ENCODE results near the gene MAP7D2.

Gene MAP7D2

DNA sequence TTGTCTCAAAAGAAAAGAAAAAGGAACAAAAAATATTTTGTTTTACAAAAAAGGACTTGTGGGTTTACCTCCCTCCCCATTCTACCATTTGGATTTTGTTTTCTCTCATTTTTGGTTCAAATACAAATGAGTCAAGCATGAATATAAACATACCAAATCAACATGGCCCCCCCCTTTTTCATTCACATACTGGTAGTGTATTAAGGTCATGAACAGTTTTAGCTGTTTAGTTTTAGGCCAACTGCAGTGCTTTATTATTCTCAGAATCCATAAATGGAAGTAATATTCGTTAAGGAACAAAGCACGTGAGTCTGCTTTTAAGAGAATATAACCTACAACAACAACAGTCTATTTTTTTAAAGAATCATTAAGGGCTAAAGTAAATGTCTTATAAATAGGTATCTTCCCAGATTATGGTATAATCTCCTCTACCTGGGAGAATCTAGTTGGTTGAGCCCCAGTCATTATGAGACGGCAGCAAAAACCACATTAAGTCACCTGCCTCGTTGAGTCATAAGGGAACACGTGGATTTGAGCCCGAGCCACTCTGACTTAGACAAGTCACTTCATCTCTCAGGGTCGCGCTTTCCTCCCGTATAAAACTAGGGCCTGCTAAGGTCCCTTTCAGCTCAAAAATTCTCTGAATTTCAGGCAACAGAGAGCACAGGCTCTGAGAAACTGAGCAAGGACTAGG lies 152.5 kb downstream of the MAP7D2 start:
- DNase-seq: no peak

DNA sequence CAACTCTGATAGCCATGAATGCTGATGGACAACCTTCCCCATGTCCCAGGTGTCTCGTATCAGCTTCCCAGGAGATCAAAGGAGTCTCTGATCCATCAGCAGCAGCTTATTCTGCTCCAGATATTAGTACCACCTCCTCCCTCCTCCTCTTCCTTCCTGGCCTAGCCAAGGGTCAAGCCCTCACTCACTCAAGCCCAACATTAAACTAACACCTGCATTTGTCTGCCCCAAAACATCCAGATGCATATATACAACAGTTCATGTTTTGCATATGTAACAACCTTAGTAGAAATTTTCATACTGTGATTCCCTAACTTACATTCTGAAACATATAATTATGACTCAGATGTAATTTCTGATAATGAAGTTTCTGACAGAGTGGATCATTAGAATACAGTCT lies 155.8 kb downstream of the MAP7D2 start:
- DNase-seq: no peak

DNA sequence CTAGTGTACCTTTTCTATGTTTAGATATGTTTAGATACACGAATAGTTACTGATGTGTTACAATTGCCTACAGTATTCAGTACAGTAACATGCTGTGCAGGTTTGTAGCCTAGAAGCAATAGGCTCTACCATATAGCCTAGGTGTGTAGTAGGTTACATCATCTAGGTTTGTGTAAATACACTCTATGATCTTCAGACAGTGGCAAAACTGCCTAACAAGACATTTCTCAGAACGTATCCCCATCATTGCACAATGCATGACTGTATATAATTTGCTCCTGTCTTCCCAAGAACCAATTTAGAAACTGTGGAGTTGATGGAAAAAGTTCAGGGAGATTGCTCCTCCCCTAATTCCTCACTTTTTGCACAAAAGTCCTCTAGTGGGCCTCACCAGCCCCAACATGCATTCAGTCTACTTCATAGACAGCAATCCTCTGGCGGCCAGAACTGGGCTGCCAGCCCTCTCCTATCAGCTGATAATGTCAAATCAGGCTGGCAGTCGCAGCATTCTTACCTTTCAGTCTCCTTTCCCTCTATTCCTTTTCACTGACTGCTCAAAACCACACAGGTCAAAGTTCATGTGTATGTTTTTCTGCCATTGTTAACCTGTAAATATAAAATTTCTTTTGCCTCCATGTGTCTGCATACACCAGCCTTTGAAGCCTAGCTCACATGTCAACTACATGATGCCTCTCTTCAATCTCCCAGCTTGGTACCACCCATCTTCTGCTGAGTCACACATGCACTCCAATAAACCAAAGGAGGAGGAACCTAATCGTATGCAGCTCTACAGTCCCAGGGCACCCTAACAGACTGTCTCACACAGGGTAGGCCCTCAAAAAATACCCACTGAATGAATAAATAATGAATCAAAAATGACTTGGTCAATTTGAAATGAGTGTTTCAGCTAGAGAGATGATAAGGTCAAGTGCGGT lies 157.9 kb downstream of the MAP7D2 start:
- DNase-seq: no peak

GRCh38 chrX:19956923-19957322 lies 159.8 kb downstream of the MAP7D2 start:
- no peak for DNase-seq

All from NCI-H2171 treated with DMSO at 0.1 percent for 48 hours (cell line).